HL-60 (cell line): Measurements from ENCODE around the gene PRKAR2B.

ENCODE experiments used
- CTCF ChIP-seq: IDR thresholded peaks from one replicate; pipeline ENCODE4 v1.5.1; 2011; ENCODE audit warnings: low read length, control low read depth, inconsistent platforms; ENCODE audit not compliant: insufficient read depth
- GABPA ChIP-seq: IDR thresholded peaks from 2 replicates; pipeline ENCODE4 v1.6.1; 2012; ENCODE audit warnings: low read depth
- POLR2AphosphoS5 ChIP-seq: IDR thresholded peaks from 2 replicates; pipeline ENCODE4 v1.6.1; 2012; ENCODE audit warnings: low read depth

GRCh38 chr7:107164092-107164491 lies 119.6 kb downstream of the PRKAR2B start:
- TF ChIP-seq CTCF, result no peak
- no peak for TF ChIP-seq POLR2AphosphoS5
- TF ChIP-seq GABPA, result no peak
